Activated T-cell treated with anti-CD3 and anti-CD28 coated beads for 1 hour (primary cell): ENCODE data around the gene FAM240A.
"Not testable (repeated sequence)": the region's sequence is repeated elsewhere in the genome, so short reads cannot be mapped to it uniquely, and the experiment has no call there.

Experiments used
- DNase-seq: peaks from one replicate; pipeline ENCODE4 v3.0.0-alpha.2; 2020; ENCODE audit warnings: low read depth

FAM240A gene

GRCh38 chr3:46612324-46612723 lies at the start of gene FAM240A:
Gene FAM240A, plus strand, starts transcription at chr3:46612525. Its CDS starts 159 bp downstream, at chr3:46612684.
- no peak for DNase-seq

GRCh38 chr3:46564190-46565021 lies 47.9 kb upstream of the FAM240A start:
- DNase-seq = no peak

GRCh38 chr3:46565077-46565476 lies 47.2 kb upstream of the FAM240A start:
- no peak for DNase-seq

- no peak for DNase-seq
These were observed 46.7 kb upstream of the FAM240A start for GRCh38 chr3:46565607-46566039.

GRCh38 chr3:46566040-46566641 lies 46.2 kb upstream of the FAM240A start, which contains the start of gene LRRC2:
Gene LRRC2, minus strand, starts transcription at chr3:46566302. Its CDS starts 14,711 bp downstream, at chr3:46551591.
- DNase-seq = no peak

- no peak for DNase-seq
These were observed 40.6 kb upstream of the FAM240A start for GRCh38 chr3:46571684-46572083.

- no peak for DNase-seq
These were observed 38.6 kb upstream of the FAM240A start for GRCh38 chr3:46573701-46574100.

GRCh38 chr3:46574243-46574646 lies 38.1 kb upstream of the FAM240A start:
- DNase-seq = no peak

GRCh38 chr3:46574881-46575576 lies 37.3 kb upstream of the FAM240A start:
- no peak for DNase-seq

- no peak for DNase-seq
These were observed 36.6 kb upstream of the FAM240A start for GRCh38 chr3:46575577-46576222.

- DNase-seq = no peak
These were observed 35.9 kb upstream of the FAM240A start for GRCh38 chr3:46576386-46576785.

GRCh38 chr3:46576879-46577278 lies 35.4 kb upstream of the FAM240A start:
- DNase-seq = no peak

GRCh38 chr3:46577580-46578249 lies 34.6 kb upstream of the FAM240A start:
- not testable (repeated sequence) for DNase-seq

- no peak for DNase-seq
These were observed 33.2 kb upstream of the FAM240A start for GRCh38 chr3:46578973-46579755.

GRCh38 chr3:46579756-46580286 lies 32.5 kb upstream of the FAM240A start:
- no peak for DNase-seq

GRCh38 chr3:46580675-46581074 lies 31.6 kb upstream of the FAM240A start:
- no peak for DNase-seq

- DNase-seq = no peak
These were observed 27.5 kb upstream of the FAM240A start for GRCh38 chr3:46584598-46585467.

- no peak for DNase-seq
These were observed 26.3 kb upstream of the FAM240A start for GRCh38 chr3:46585799-46586693.
